ENCODE measurements around the gene SMC3.

GRCh38 chr10:110548002-110548401, 19.5 kb upstream of the SMC3 start:
- no peak for TF ChIP-seq POLR2A (IDR thresholded peaks at IDR 0.05; ENCODE audit: low read length)
- no peak for TF ChIP-seq GATA1 (IDR thresholded peaks at IDR 0.05; ENCODE audit: low read depth, low read length)

Data from erythroblast (primary cell).